Spinal cord (tissue), 10 donors: Measurements from ENCODE around the gene VSTM1. TPM values are rescaled to one million over a fixed set of nuclear protein-coding genes. Genes with fewer than 3 reads are reported as not detected.
A peak's percentile ranks its signal among the peaks of the same experiment; 100 is the strongest.

Experiments
- DNase-seq, 6 donors: peaks; one replicate each; pipeline versions ENCODE4 v3.0.0 to v3.0.0-alpha.2; 2013 to 2015; ENCODE audit warnings: low spot score in 6 of 6, low read depth in 4 of 6
- H3K27ac ChIP-seq: one replicate; pipeline ENCODE4 v1.5.1; 2013; ENCODE audit warnings: low read depth, low read length, control low read depth
- H3K27me3 ChIP-seq: one replicate; pipeline ENCODE4 v1.6.1; 2013; ENCODE audit warnings: low read length; ENCODE audit not compliant: control insufficient read depth, insufficient read depth
- H3K36me3 ChIP-seq: one replicate; pipeline ENCODE4 v1.6.1; 2013; ENCODE audit warnings: low read length; ENCODE audit not compliant: control insufficient read depth, insufficient read depth
- H3K4me1 ChIP-seq: one replicate; pipeline ENCODE4 v1.6.1; 2013; ENCODE audit warnings: low read length; ENCODE audit not compliant: control insufficient read depth, insufficient read depth
- H3K4me3 ChIP-seq: one replicate; pipeline ENCODE4 v1.5.1; 2013; ENCODE audit warnings: low read depth, low read length, control low read depth
- H3K9me3 ChIP-seq: one replicate; pipeline ENCODE4 v1.6.1; 2013; ENCODE audit warnings: low read length; ENCODE audit not compliant: control insufficient read depth, insufficient read depth
- WGBS: methylation state at CpG from one replicate; pipeline ENCODE4 v1.1.5; 2013; ENCODE audit warnings: missing lambda C conversion rate; ENCODE audit not compliant: insufficient coverage; 5-methylcytosine and 5-hydroxymethylcytosine counted together
- polyA plus RNA-seq, 2 donors: library from polyadenylated mRNA; unstranded; fragments of 120-200 nt; gene quantifications; one replicate each; pipeline ENCODE4 v1.2.1, GENCODE V29; 2013; ENCODE audit not compliant: insufficient read length in 2 of 2
- total RNA-seq, 2 donors: library from RNA; depleted of rRNA in 1 of 2; stranded (reverse); fragments of 120-200 nt in 1 of 2; fragments of >200 nt in 1 of 2; gene quantifications; one replicate each; pipeline versions ENCODE4 v1.2.3 to v1.2.4, GENCODE V29; 2013 to 2014
- donor health status: healthy.

Gene VSTM1
- total and polyA plus RNA-seq, 4 donors = 0.28 to 1.8 (median 0.76) TPM

GRCh38 chr19:54021363-54021762 is 42.3 kb downstream of the VSTM1 start:
- Histone ChIP-seq H3K4me1 (peaks cover 6% of the 10 kb centered on the region), H3K4me3 (no peak overlapping the region), H3K36me3 (no peaks in the 10 kb centered on the region), H3K27me3 (no peaks in the 10 kb centered on the region), H3K27ac (no peak overlapping the region), H3K9me3 (no peaks in the 10 kb centered on the region)
- no peak for DNase-seq
- 84% methylated on average over 8 of the region's 8 CpGs for WGBS

- Histone ChIP-seq H3K36me3 (no peaks in the 10 kb centered on the region), H3K4me1 (peaks cover 2% of the 10 kb centered on the region), H3K9me3 (no peaks in the 10 kb centered on the region), H3K27me3 (no peaks in the 10 kb centered on the region), H3K27ac (no peak overlapping the region), H3K4me3 (no peak overlapping the region)
- DNase-seq = peak in 2 of 6 donors; percentile 16 to 73
- WGBS = 58% methylated on average over 2 of the region's 4 CpGs
Observed at GRCh38 chr19:54017261-54017660, 46.4 kb downstream of the VSTM1 start.

DNA sequence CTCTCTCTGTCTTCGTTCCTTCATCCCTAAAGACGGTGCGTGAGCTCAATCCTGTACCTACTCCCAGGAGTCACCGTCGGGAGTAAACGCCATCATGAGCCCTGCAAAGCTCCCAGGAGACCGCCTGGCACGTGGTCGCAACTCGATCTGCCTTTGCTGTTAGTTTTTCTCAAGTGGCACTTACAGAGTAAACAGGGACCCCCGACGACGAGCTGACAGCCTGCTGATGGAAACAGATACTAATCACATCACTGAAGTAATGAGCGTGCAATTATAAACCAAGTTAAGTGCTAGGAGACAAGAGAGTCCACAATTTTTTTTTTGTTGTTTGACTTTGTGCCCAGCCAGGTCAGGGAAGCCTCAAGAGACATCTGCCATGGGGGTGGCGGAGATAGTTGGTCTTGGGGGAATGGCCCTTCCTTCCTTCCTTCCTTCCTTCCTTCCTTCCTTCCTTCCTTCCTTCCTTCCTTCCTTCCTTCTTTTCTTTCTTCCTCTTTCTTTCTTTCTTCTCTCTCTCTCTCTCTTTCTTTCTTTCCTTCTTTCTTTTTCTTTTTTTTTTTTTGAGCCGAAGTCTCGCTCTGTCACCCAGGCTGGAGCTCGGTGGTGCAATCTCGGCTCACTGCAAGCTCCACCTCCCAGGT is 48.7 kb downstream of the VSTM1 start:
- Histone ChIP-seq H3K27me3 (no peaks in the 10 kb centered on the region), H3K36me3 (no peaks in the 10 kb centered on the region), H3K27ac (no peak overlapping the region), H3K4me3 (no peak overlapping the region), H3K9me3 (no peaks in the 10 kb centered on the region), H3K4me1 (peaks cover 2% of the 10 kb centered on the region)
- 32% methylated on average over 12 of the region's 19 CpGs for WGBS
- peak in 1 of 6 donors; percentile 54 for DNase-seq

- H3K4me1 ChIP-seq = peaks cover 2% of the 10 kb centered on the region
- H3K36me3 ChIP-seq = no peaks in the 10 kb centered on the region
- H3K4me3 ChIP-seq = no peak overlapping the region
- H3K9me3 ChIP-seq = no peaks in the 10 kb centered on the region
- no peak overlapping the region for H3K27ac ChIP-seq
- no peak for DNase-seq
- WGBS = 94% methylated on average over 8 of the region's 8 CpGs
- H3K27me3 ChIP-seq = no peaks in the 10 kb centered on the region
Observed at GRCh38 chr19:54013866-54014265, 49.8 kb downstream of the VSTM1 start.

DNA sequence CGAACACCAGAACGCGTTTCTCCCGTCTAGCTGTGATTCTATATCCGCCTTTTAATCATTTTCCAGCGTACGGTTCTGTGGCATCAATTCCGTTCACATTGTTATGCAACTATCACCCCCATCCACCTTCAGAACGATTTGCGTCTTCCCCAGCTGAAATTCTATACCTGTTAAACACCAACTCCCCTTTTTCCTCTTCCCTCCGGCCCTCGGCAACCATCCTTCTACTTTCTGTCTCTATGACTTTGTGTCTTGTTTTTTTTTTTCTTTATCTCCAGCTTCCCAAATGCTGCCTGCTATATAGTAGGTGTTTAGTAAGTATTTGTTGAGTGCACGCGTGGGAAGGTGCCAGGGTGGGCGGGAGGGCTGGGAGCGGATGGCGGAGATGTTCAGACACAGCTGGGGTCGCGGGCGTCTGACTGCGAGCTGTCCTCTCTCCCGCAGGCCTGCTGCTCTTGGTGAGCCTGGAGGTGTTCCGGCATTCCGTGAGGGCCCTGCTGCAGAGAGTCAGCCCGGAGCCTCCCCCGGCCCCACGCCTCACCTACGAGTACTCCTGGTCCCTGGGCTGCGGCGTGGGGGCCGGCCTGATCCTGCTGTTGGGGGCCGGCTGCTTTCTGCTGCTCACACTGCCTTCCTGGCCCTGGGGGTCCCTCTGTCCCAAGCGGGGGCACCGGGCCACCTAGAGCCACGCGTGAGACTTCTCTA is 52.0 kb downstream of the VSTM1 start:
- H3K4me1 ChIP-seq = peaks cover 2% of the 10 kb centered on the region
- no peak overlapping the region for H3K27ac ChIP-seq
- H3K9me3 ChIP-seq = no peaks in the 10 kb centered on the region
- DNase-seq = no peak
- whole genome bisulfite sequencing = 31% methylated on average over 34 of the region's 36 CpGs
- H3K27me3 ChIP-seq = no peaks in the 10 kb centered on the region
- H3K36me3 ChIP-seq = no peaks in the 10 kb centered on the region
- H3K4me3 ChIP-seq = no peak overlapping the region

GRCh38 chr19:54010474-54010873 is 53.2 kb downstream of the VSTM1 start:
- Histone ChIP-seq H3K4me1 (peaks cover 2% of the 10 kb centered on the region), H3K27me3 (no peaks in the 10 kb centered on the region), H3K27ac (no peak overlapping the region), H3K36me3 (no peaks in the 10 kb centered on the region), H3K9me3 (no peaks in the 10 kb centered on the region), H3K4me3 (no peak overlapping the region)
- DNase-seq = no peak
- no CpG with 5 or more reads among the region's 6 CpGs for WGBS

GRCh38 chr19:54009440-54009839 is 54.3 kb downstream of the VSTM1 start:
- Histone ChIP-seq H3K36me3 (no peaks in the 10 kb centered on the region), H3K9me3 (no peaks in the 10 kb centered on the region), H3K4me3 (no peak overlapping the region), H3K27ac (no peak overlapping the region), H3K27me3 (no peaks in the 10 kb centered on the region), H3K4me1 (no peaks in the 10 kb centered on the region)
- 93% methylated on average over 4 of the region's 8 CpGs for WGBS
- no peak for DNase-seq

- H3K9me3 ChIP-seq = no peaks in the 10 kb centered on the region
- H3K36me3 ChIP-seq = no peaks in the 10 kb centered on the region
- no peak overlapping the region for H3K27ac ChIP-seq
- H3K27me3 ChIP-seq = no peaks in the 10 kb centered on the region
- no peak overlapping the region for H3K4me3 ChIP-seq
- peak in 1 of 6 donors; percentile 37 for DNase-seq
- H3K4me1 ChIP-seq = no peaks in the 10 kb centered on the region
- 47% methylated on average over 2 of the region's 10 CpGs for WGBS
Observed at GRCh38 chr19:54002495-54003315, 61.0 kb downstream of the VSTM1 start.

DNA sequence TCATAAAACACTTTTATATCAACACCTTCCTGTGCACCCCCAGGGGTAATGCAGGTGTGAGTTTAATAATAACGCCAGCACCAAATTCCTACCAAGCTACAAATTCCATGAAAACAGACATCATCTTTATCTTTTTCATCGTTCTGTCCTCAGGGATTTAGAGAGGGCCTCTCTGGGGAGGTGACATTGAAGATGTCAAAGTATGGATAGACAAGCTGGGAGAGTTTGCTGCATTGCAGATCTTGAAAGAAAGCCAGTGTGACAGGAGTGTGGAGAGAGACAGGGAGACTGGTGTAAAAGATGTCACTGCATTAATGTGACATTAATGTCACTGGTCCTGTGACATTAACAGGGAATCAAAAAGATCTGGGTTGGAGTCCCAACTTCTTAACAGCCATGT is 62.2 kb downstream of the VSTM1 start:
- Histone ChIP-seq H3K36me3 (no peaks in the 10 kb centered on the region), H3K27me3 (no peaks in the 10 kb centered on the region), H3K4me3 (no peak overlapping the region), H3K9me3 (no peaks in the 10 kb centered on the region), H3K27ac (no peak overlapping the region), H3K4me1 (no peaks in the 10 kb centered on the region)
- no peak for DNase-seq
- WGBS = 100% methylated on average over 1 of the region's 2 CpGs
